G401 (cell line): ENCODE results near the gene PI4K2B. TPM values are rescaled to one million over a fixed set of nuclear protein-coding genes. Genes with fewer than 3 reads are reported as not detected.
"Not testable (repeated sequence)": the region's sequence is repeated elsewhere in the genome, so short reads cannot be mapped to it uniquely, and the experiment has no call there.

Source experiments
- DNase-seq: peaks from one replicate; pipeline ENCODE4 v3.0.0-alpha.2; 2015; ENCODE audit warnings: low spot score
- in situ Hi-C: cut with HindIII; loops from 2 replicates; pipeline ENCODE4 v1.10.0; 2016; ENCODE audit warnings: low sequenced_read_pairs, mixed read lengths
- total RNA-seq: library from RNA; depleted of rRNA; stranded (reverse); fragments of >200 nt; shearing (Covaris generic); gene quantifications from 2 replicates; pipeline ENCODE4 v1.2.3, GENCODE V29; 2014

The PI4K2B gene
- total RNA-seq, 1 experiment from 2014 or later, result 57.7 TPM

DNA sequence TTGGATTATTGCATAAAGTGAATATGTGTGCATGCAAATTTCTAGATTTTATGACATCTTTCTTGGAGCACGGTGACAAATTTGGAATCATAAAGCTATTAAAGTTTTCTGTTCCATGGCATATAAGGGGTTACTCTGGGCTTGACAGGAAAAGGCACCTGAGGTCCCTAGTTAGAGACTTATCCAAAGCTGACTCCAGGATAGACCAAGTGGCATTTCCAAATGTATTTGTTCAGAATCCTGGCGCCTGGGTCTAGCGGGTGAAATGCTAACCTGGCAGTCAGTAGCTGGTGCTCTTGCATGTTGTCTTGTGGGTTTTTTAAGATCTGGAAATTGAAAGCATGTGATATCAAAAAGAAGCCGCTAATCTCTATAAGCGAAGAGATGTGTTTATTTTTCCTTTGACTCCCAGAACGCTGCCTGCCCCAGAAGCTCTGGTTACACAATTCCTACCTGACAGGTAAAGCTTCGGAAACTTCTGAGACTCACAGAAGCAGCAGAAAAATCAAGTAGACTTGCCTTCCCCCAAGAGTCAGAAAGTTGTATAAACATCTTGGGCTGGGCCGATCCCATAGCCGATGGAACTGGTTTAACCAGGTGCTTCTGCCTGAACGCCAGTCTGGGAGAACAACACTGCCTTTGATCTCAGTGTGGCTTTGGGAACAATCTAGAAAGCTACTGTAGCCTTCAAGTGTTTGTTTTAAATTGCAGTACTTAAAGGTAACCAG lies 65.8 kb downstream of the PI4K2B start:
- in situ Hi-C loops, result no loop called here
- DNase-seq, result no peak

DNA sequence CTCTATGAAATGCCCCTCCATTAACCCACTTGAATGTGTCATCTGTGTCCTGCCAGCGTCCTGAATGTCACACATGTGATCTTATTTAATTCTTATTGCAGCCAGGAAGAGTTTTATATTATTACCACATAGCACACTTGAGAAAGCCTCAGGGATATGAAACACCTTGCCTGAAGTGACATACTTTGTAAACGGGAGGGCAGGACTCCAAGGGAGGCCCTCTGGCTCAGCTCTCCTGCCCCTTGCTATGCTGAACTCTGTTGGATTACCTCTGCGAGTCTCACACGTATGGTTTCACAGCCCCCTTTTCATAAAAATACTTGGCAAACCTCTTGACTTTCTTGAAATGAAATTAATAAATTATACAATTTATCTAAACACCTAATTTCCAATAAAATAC lies 67.6 kb downstream of the PI4K2B start:
- DNase-seq, result no peak
- in situ Hi-C loops, result no loop called here

DNA sequence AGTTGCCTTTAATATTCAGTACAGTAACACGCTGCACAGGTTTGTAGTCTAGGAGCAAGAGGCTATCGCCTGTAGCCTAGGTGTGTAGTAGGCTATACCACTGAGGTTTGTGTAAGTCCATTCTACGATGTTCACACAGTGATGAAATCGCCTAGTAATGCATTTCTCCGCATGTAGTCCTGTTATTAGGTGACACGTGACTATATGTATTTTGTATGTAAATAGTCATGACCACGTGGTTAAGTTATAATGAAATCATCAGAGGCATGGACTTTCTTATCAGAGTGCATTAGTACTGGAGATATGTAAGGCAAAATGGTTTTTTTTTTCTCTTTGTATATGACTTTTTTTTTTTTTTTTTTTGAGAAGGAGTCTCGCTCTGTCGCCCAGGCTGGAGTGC lies 68.8 kb downstream of the PI4K2B start:
- in situ Hi-C loops, result no loop called here
- DNase-seq, result no peak

DNA sequence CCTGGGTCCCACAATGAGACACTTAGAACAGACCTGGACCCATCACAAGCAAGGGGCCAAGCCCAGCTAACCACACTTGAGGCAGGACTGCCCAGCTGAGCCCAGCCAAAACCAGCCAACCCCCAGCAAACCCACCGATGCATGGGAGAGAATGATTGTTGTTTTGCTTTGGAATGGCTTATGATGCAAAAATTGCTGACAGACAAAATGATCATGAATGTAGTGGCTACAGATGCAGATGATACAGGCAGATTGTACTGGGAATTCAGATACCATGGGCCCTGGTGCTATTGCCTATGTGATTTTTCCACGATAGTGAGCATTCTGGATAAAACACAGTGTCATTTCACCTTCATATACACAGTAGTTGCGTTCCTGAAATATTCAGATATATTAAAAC lies 69.7 kb downstream of the PI4K2B start:
- in situ Hi-C loops, result no loop called here
- DNase-seq, result no peak

DNA sequence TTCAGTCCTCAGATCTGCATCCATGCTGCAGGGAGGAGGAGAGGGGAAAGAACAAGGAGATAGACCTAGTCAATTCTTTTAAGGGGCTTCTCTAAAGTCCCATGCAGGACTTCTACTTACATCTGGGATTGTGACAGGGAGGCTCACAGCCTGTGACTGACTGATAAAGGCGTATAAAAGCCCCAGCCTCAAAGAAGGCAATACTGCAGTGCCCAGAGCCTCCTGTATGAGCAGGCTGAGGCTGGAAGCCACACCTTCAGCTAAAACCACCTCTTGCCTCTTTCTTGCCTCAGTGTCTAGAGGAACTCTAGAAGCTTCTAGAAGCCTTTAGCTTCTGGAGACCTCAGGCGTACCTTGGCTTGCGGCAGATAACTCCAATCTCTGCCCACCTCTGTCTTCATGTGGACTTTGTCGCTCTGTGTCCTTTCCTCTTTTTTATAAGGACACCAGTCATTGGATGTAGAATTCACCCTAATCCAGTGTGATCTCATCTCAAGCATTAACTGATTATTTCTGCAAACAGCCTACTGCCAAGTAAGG lies 72.8 kb downstream of the PI4K2B start:
- in situ Hi-C loops, result no loop called here
- DNase-seq, result no peak

DNA sequence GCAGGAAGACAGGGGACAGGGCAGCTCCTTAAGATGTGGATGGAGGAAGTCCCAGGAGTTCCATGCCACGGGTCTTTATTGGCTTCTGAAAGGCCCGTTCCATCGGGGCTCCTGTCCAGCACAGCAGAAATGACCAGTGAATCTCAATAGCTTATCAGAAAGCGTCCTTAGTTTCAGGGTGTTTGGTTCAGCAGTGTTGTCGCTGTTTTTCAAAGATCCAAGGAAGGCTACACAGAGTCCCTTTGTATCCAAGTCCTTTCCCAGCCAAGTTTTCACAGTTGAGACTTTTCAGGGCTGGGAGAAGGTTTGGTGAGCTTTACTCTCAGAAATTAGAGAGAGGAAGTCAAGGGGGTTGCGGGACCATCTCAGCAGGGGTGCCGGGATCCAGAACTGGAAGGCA lies 73.8 kb downstream of the PI4K2B start:
- DNase-seq, result no peak
- in situ Hi-C loops, result no loop called here

DNA sequence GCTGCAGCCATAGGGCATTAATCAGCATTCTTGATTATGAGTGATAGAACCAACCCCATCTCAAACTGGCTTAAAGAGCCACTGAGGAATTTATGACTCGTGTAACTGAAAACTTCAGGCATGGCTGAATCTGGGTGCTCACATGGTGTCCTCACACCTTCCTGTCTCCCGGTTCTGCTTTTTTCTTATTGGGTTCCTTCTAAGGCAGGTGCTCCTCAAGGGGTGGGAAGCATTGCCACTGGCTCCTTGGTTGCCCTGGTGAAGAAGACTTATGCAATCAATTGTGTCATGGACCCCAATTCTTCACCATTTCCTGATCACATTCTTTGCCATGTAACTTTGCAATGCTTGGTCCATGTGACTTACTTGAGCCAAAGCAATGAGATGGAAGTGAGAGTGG lies 74.5 kb downstream of the PI4K2B start:
- in situ Hi-C loops, result no loop called here
- DNase-seq, result no peak

DNA sequence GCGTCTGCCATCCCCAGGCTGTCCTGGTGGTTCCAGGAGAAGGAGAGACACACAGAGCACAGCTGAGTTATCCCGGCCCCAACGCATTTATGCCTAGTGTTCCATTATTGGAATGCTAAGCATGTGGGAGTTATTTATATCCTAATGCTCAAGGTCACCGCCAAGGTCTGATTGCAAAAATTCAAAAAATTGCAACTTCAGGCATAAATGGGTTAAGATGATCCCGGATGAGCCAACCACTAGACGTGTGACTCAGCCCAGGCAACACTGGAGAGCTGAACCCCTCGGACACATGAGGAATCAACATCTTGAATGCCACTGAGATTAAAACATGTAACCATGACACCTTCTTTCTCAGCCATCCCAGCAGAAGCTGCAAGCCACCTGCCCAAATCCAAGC lies 74.9 kb downstream of the PI4K2B start:
- in situ Hi-C loops, result no loop called here
- no peak for DNase-seq

DNA sequence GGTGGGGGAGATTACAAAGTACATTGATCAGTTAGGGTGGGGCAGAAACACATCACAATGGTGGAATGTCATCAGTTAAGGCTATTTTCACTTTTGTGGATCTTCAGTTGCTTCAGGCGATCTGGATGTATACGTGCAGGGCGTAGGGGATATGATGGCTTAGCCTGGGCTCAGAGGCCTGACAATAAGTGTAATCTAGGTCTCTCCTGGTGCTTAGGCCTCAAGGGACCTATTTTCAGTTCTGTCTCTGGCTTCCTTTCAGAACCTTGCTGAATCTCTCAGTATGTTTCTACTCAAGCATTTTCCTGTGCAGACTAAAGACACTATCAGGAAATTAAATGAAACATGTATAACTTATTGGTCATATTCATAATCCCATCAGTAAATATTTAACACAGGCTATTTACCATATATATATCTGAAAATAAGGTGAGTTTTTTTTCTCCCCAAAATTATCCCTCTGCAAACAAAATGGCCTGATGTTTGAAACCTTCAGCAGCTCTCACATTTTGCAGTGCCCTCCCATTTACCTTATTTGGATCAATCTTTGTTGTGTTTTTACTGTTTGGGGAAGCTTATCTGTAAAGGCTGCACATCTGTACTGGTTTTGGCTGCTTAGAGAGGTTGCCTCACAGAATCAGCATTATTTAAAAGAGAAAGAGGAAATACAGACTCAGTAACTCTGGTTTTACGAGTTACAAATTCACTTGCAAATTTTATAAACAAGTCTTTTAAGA lies 76.4 kb downstream of the PI4K2B start:
- no peak for DNase-seq
- in situ Hi-C loops, result no loop called here

DNA sequence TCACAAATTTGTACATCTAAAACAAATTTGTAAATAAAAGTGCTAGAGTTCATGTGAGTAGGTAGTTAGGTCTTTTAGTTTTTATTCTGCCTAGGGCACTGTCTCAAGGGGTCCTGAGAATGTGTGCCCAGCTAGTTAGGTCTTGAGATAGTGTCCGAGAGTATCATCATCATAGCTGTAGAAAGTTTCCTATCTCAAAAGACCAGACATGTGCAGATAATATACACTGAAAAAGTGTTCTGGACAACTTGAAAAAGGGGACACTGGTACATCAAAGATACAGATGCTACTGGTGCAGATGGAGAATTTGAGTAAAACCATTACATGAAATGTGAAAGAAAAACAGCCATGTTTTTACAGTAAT lies 77.0 kb downstream of the PI4K2B start:
- in situ Hi-C loops, result no loop called here

DNA sequence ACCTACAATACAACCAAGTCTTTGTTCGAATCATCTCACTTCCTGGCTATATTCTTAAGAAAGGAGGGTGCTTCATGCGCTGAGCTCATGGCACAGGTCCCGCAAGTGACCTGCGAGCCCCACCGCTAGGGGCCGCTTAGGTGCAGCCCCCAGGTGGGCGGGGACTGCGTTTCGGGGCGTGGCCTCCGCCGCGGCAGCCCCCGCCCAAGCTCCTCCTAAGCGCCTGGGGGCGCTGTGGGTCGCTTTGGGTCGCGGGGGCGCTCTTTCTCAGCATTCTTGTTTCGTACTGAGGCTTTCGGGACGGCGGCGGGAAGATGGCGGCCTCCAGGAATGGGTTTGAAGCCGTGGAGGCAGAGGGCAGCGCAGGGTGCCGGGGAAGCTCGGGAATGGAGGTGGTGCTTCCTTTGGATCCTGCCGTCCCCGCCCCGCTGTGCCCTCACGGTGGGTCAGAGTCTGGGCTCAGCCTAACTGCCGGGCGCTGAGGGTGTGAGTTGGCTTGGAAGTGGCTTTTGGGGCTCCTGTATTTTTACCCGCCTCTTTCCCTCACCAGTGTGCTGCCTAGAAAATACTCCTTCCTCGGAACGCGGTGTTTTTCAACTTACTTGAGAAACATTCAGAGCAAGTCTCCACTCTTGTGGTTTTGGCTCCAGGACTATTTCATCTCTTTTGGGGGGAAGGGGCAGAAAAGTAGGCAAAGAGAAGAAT lies 78.8 kb downstream of the PI4K2B start, which contains the start of gene ZCCHC4:
ZCCHC4 (plus strand) TSS at position 279 of the 705 bp plus-strand sequence; CDS start at position 315, 36 bp downstream.
- peak; percentile 89 for DNase-seq
- in situ Hi-C loops, result no loop called here

More for the DNA sequence above, 77.0 kb downstream of the PI4K2B start:
- DNase-seq, result no peak

DNA sequence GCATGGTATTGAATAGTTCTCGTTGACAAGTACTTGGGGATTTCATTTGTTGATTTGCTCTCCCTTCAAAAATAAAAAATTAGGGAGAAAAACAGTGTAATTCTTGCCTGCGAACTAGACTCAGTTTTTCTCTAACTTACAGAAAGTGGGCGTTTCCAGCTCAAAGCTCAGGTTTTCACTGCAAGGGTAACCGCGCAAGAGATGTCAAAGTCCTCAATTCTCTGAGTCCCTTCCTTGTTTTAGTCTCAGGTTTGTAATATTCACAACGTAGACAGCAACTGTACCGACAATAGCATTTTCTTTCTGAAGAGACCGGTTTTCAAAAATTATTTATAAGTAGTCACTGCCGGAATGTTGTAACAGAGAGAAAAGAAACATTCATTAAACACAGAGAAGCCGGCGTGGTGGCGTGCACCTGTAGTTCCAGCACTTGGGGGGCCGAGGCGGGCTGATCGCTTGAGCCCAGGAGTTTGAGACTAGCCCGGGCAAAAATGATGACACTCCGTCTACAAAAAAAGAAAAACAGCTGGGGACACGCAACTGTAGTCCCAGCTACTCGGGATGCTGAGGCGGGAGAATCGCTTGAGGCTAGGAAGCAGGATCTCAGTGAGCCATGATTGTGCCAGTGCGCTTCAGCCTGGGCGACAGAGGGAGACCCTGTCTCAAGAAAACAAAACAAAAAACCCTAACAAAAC lies 79.5 kb downstream of the PI4K2B start:
- in situ Hi-C loops, result no loop called here
- no peak for DNase-seq

DNA sequence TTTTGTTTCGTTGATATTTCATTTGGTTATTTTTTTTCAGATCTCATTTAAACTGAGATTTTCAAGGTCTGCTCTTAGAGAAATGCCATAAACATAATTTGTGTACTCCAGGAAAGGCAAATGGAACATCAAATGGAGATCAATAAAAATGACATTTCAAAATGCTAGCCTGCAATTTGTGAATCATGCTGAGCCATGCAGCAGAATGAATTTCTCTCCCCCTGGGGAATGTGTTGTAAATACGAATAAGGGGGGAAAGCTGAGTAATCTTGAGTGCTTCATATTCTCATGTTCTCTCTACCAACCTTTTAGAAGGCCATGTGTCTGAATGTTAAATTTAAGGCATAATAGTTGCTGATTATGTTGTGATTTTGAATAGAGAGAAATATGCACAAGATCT lies 86.5 kb downstream of the PI4K2B start:
- in situ Hi-C loops, result no loop called here

DNA sequence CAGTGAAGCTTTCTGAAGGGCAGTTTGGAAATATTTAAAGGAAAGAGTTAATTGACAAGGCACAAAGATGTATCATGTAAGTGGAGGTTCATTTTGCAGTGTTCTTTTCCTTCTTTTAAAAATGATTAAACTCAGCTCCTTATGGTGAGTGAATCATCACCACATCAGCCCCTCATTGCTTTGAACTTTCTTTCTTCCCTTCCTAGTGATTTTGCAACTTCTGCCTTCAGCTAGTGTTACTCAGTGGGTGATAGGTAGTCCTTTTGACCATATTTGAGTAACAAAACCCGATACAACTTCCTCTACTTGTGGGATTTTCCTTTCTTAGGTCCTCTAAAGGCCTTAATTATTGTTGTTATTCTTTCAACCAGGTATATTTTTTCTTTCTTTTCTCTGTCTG lies 86.9 kb downstream of the PI4K2B start:
- DNase-seq, result no peak

More for the DNA sequence above, 86.5 kb downstream of the PI4K2B start:
- no peak for DNase-seq

DNA sequence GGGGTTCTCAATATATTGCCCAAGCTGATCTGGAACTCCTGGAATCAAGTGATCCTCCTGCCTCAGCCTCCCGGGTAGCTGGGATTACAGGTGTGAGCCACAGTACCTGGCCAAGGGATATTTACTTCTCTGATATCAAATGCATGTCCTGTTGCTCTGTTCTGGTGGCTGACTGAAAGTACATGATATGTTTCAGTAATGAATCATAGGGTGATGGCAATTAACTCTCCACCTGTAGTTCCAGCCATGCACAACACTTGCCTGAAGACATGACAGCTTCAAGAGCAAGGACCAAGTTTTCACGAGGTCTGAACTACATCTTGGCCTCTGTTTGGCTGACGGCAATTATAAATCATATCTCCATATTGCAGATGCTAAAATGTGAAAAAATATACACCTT lies 87.9 kb downstream of the PI4K2B start:
- in situ Hi-C loops, result no loop called here
- no peak for DNase-seq

More for the DNA sequence above, 86.9 kb downstream of the PI4K2B start:
- in situ Hi-C loops, result no loop called here

DNA sequence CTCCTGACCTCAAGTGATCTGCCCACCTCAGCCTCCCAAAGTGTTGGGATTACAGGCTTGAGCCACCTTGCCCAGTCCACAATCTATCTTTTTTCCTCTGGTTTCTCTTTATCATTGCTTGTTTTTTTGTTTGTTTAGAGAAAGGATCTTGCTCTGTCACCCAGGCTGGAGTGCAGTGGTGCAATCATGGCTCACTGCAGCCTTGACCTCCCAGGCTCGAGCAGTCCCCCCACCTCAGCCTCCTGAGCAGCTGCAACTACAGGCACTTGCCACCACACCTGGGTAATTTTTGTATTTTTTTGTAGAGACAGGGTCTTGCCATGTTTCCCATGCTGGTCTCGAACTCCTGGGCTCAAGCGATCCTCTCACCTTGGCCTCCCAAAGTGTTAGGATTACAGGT lies 94.6 kb downstream of the PI4K2B start:
- in situ Hi-C loops, DNase-seq: not testable (repeated sequence)
